ENCODE results near the gene COL4A4. TPM values are rescaled to one million over a fixed set of nuclear protein-coding genes. Genes with fewer than 3 reads are reported as not detected.

Gene COL4A4
- total and polyA plus RNA-seq, 10 donors: 2.0 to 8.4 (median 5.4) TPM

- H3K27me3 ChIP-seq (replicated peaks in 1 of 7): no peaks in the 10 kb centered on the region
- TF ChIP-seq POLR2AphosphoS5 (IDR thresholded peaks at IDR 0.05): no peak
- no peak for TF ChIP-seq POLR2A (IDR thresholded peaks at IDR 0.05)
- TF ChIP-seq CTCF (IDR thresholded peaks at IDR 0.05 in 8 of 11, conservative IDR thresholded peaks at IDR 0.05 in 3 of 11): no peak
- 43 to 72% (median 70%) methylated on average over 1 of the region's 1 CpG for WGBS, 5 donors
These were observed 106.9 kb downstream of the COL4A4 start for GRCh38 chr2:227057060-227057459.

GRCh38 chr2:227054006-227054405 lies 110.0 kb downstream of the COL4A4 start:
- H3K27ac ChIP-seq: no peak overlapping the region
- intact Hi-C loops (cut with DNase I; ENCODE audit: low total_unique reads): no loop called here
- WGBS, 5 donors: 46 to 58% (median 50%) methylated on average over 1 of the region's 1 CpG
- DNase-seq: no peak
- H3K4me1 ChIP-seq: no peaks in the 10 kb centered on the region
- peaks cover 0 to 6% (median 0%) of the 10 kb centered on the region in 8 donors for H3K9me3 ChIP-seq
- H3K4me3 ChIP-seq: no peak overlapping the region
- TF ChIP-seq CTCF (IDR thresholded peaks at IDR 0.05 in 8 of 11, conservative IDR thresholded peaks at IDR 0.05 in 3 of 11): no peak
- no peak for TF ChIP-seq POLR2A (IDR thresholded peaks at IDR 0.05)
- no peak for TF ChIP-seq POLR2AphosphoS5 (IDR thresholded peaks at IDR 0.05)
- H3K36me3 ChIP-seq: peaks cover 0 to 46% (median 0%) of the 10 kb centered on the region in 6 donors
- H3K27me3 ChIP-seq (replicated peaks in 1 of 7): no peaks in the 10 kb centered on the region

More at GRCh38 chr2:227057060-227057459, 106.9 kb downstream of the COL4A4 start:
- H3K36me3 ChIP-seq: peaks cover 0 to 19% (median 0%) of the 10 kb centered on the region in 6 donors
- intact Hi-C loops (cut with DNase I; ENCODE audit: low total_unique reads): no loop called here
- no peaks in the 10 kb centered on the region for H3K9me3 ChIP-seq
- no peak overlapping the region for H3K27ac ChIP-seq
- DNase-seq: no peak
- no peaks in the 10 kb centered on the region for H3K4me1 ChIP-seq
- H3K4me3 ChIP-seq: no peak overlapping the region

- H3K36me3 ChIP-seq: peaks cover 0 to 46% (median 0%) of the 10 kb centered on the region in 6 donors
- no peaks in the 10 kb centered on the region for H3K4me1 ChIP-seq
- DNase-seq: no peak
- no peak overlapping the region for H3K27ac ChIP-seq
- no peak overlapping the region for H3K4me3 ChIP-seq
- H3K27me3 ChIP-seq (replicated peaks in 1 of 7): no peaks in the 10 kb centered on the region
- intact Hi-C loops (cut with DNase I; ENCODE audit: low total_unique reads): no loop called here
- 55 to 65% (median 61%) methylated on average over 6 of the region's 6 CpGs for WGBS, 5 donors
- TF ChIP-seq CTCF (IDR thresholded peaks at IDR 0.05 in 8 of 11, conservative IDR thresholded peaks at IDR 0.05 in 3 of 11) (no peak), POLR2AphosphoS5 (IDR thresholded peaks at IDR 0.05) (no peak), POLR2A (IDR thresholded peaks at IDR 0.05) (no peak)
- H3K9me3 ChIP-seq: peaks cover 0 to 8% (median 0%) of the 10 kb centered on the region in 8 donors
These were observed 111.1 kb downstream of the COL4A4 start for GRCh38 chr2:227052879-227053278.

GRCh38 chr2:227043981-227044380 lies 120.0 kb downstream of the COL4A4 start:
- no peaks in the 10 kb centered on the region for H3K27me3 ChIP-seq (replicated peaks in 1 of 7)
- 82 to 95% (median 85%) methylated on average over 3 of the region's 3 CpGs for WGBS, 5 donors
- H3K4me3 ChIP-seq: no peak overlapping the region
- no peaks in the 10 kb centered on the region for H3K4me1 ChIP-seq
- intact Hi-C loops (cut with DNase I; ENCODE audit: low total_unique reads): no loop called here
- TF ChIP-seq POLR2A (IDR thresholded peaks at IDR 0.05): no peak
- no peak for TF ChIP-seq POLR2AphosphoS5 (IDR thresholded peaks at IDR 0.05)
- TF ChIP-seq CTCF (IDR thresholded peaks at IDR 0.05 in 8 of 11, conservative IDR thresholded peaks at IDR 0.05 in 3 of 11): no peak
- no peak for DNase-seq
- peaks cover 0 to 10% (median 0%) of the 10 kb centered on the region in 6 donors for H3K36me3 ChIP-seq
- H3K27ac ChIP-seq: no peak overlapping the region
- peaks cover 0 to 3% (median 0%) of the 10 kb centered on the region in 8 donors for H3K9me3 ChIP-seq

Measured in spleen (tissue), 11 donors.